Upper lobe of left lung (tissue), 6 donors: ENCODE results near the gene DHX38. TPM values are rescaled to one million over a fixed set of nuclear protein-coding genes. Genes with fewer than 3 reads are reported as not detected.

Experiments used
- ATAC-seq, 2 donors: fragments of 200-7000 bp; cut with Tn5 transposase; one replicate each; pipeline ENCODE4 v1.9.1; 2022; ENCODE audit warnings: mild to moderate bottlenecking in 2 of 2, moderate library complexity in 2 of 2; ENCODE audit not compliant: low FRiP score in 2 of 2
- DNase-seq, 2 donors: peaks; one replicate each; pipeline ENCODE4 v3.0.0-alpha.2; 2019 to 2020
- H3K27ac ChIP-seq, 4 donors: fragments of 200-600 bp; sonication (generic); one replicate each; pipeline ENCODE4 v1.5.1; 2016 to 2019
- H3K27me3 ChIP-seq, 4 donors: fragments of 200-600 bp; sonication (generic); one replicate each; pipeline ENCODE4 v1.5.1; 2017 to 2019
- H3K36me3 ChIP-seq, 4 donors: fragments of 200-600 bp; sonication (generic); one replicate each; pipeline ENCODE4 v1.5.1; 2016 to 2019
- H3K4me1 ChIP-seq, 4 donors: fragments of 200-600 bp; sonication (generic); one replicate each; pipeline ENCODE4 v1.5.1; 2018 to 2019
- H3K4me3 ChIP-seq, 4 donors: fragments of 200-600 bp; sonication (generic); one replicate each; pipeline ENCODE4 v1.5.1; 2017 to 2019; ENCODE audit warnings: mild to moderate bottlenecking in 2 of 4, moderate library complexity in 1 of 4
- H3K9me3 ChIP-seq, 4 donors: fragments of 200-600 bp; sonication (generic); one replicate each; pipeline ENCODE4 v1.5.1; 2018 to 2019
- EP300 ChIP-seq, 4 donors: sonication (generic); formaldehyde crosslinking; IDR thresholded peaks; one replicate each; pipeline ENCODE4 v1.5.1; 2017; ENCODE audit warnings: antibody characterized with exemption in 4 of 4, control low read depth in 2 of 4
- POLR2A ChIP-seq, 4 donors: fragments of 450-650 bp; IDR thresholded peaks; one replicate each; pipeline ENCODE4 v1.5.1; 2016 to 2017; ENCODE audit warnings: antibody characterized with exemption in 4 of 4, mild to moderate bottlenecking in 2 of 4
- POLR2AphosphoS5 ChIP-seq, 2 donors: sonication (generic); formaldehyde crosslinking; IDR thresholded peaks; one replicate each; pipeline ENCODE4 v1.5.1; 2017; ENCODE audit warnings: antibody characterized with exemption in 2 of 2
- WGBS, 2 donors: methylation state at CpG; one replicate each; pipeline ENCODE4 v1.1.5; 2017 to 2018; 5-methylcytosine and 5-hydroxymethylcytosine counted together
- total RNA-seq, 6 donors: library from RNA; depleted of rRNA in 4 of 6; stranded (reverse); fragments of >200 nt in 4 of 6; gene quantifications; one replicate each; pipeline versions ENCODE4 v1.1.0 to v1.2.1, GENCODE V29; 2016 to 2021
- TF ChIP-seq, protein P1 (sequence below), 6 experiments: fragments of 450-650 bp in 4 of 6; fragments of 200-600 bp in 2 of 6; sonication (generic) in 2 of 6; IDR thresholded peaks; one replicate each; pipeline ENCODE4 v1.5.1; 2016 to 2019; ENCODE audit warnings: antibody characterized with exemption in 6 of 6
- donor health status: DM: no; HTN: no; CAD: no; lungs with moderate emphysema.
- donor health status: DM: no; HTN: yes; CAD: no; lungs with severe emphysema.

The DHX38 gene
- total RNA-seq, 6 donors from 2014 or later, result 45.9 to 211 (median 76.8) TPM

- WGBS, 2 donors, result 96 to 97% methylated on average over 9 to 12 of the region's 12 CpGs
- DNase-seq (peak in 1 of 2 donors; percentile 38), ATAC-seq (no peak)
- Histone ChIP-seq H3K36me3 (peaks cover 74 to 94% (median 91%) of the 10 kb centered on the region in 4 donors), H3K27ac (no peak overlapping the region), H3K4me3 (no peak overlapping the region), H3K27me3 (no peaks in the 10 kb centered on the region), H3K9me3 (no peaks in the 10 kb centered on the region), H3K4me1 (no peaks in the 10 kb centered on the region)
- TF ChIP-seq POLR2A (IDR thresholded peaks at IDR 0.05) (no peak), POLR2AphosphoS5 (IDR thresholded peaks at IDR 0.05) (no peak), EP300 (IDR thresholded peaks at IDR 0.05) (no peak)
- TF ChIP-seq, protein P1, sequence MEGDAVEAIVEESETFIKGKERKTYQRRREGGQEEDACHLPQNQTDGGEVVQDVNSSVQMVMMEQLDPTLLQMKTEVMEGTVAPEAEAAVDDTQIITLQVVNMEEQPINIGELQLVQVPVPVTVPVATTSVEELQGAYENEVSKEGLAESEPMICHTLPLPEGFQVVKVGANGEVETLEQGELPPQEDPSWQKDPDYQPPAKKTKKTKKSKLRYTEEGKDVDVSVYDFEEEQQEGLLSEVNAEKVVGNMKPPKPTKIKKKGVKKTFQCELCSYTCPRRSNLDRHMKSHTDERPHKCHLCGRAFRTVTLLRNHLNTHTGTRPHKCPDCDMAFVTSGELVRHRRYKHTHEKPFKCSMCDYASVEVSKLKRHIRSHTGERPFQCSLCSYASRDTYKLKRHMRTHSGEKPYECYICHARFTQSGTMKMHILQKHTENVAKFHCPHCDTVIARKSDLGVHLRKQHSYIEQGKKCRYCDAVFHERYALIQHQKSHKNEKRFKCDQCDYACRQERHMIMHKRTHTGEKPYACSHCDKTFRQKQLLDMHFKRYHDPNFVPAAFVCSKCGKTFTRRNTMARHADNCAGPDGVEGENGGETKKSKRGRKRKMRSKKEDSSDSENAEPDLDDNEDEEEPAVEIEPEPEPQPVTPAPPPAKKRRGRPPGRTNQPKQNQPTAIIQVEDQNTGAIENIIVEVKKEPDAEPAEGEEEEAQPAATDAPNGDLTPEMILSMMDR (IDR thresholded peaks at IDR 0.05), result no peak
Observed at GRCh38 chr16:72109300-72109699, 15.7 kb downstream of the DHX38 start.

GRCh38 chr16:72109966-72110530, 16.4 kb downstream of the DHX38 start:
- no peak overlapping the region for H3K4me3 ChIP-seq
- DNase-seq, result no peak
- no peak overlapping the region for H3K27ac ChIP-seq
- TF ChIP-seq EP300 (IDR thresholded peaks at IDR 0.05) (no peak), POLR2AphosphoS5 (IDR thresholded peaks at IDR 0.05) (no peak), POLR2A (IDR thresholded peaks at IDR 0.05) (no peak)
- TF ChIP-seq, protein P1 (IDR thresholded peaks at IDR 0.05), result no peak
- WGBS, 2 donors, result 95 to 96% methylated on average over 12 of the region's 12 CpGs
- no peaks in the 10 kb centered on the region for H3K27me3 ChIP-seq
- H3K9me3 ChIP-seq, result no peaks in the 10 kb centered on the region
- peaks cover 67 to 87% (median 84%) of the 10 kb centered on the region in 4 donors for H3K36me3 ChIP-seq
- no peaks in the 10 kb centered on the region for H3K4me1 ChIP-seq
- ATAC-seq, result no peak

- ATAC-seq, result no peak
- DNase-seq, result peak in 1 of 2 donors; percentile 72
- no peaks in the 10 kb centered on the region for H3K27me3 ChIP-seq
- H3K27ac ChIP-seq, result no peak overlapping the region
- TF ChIP-seq, protein P1 (IDR thresholded peaks at IDR 0.05), result no peak
- TF ChIP-seq POLR2AphosphoS5 (IDR thresholded peaks at IDR 0.05), result no peak
- no peak for TF ChIP-seq POLR2A (IDR thresholded peaks at IDR 0.05)
- no peak for TF ChIP-seq EP300 (IDR thresholded peaks at IDR 0.05)
- peaks cover 59 to 78% (median 75%) of the 10 kb centered on the region in 4 donors for H3K36me3 ChIP-seq
- H3K4me3 ChIP-seq, result no peak overlapping the region
- no peaks in the 10 kb centered on the region for H3K4me1 ChIP-seq
- 95 to 96% methylated on average over 13 to 23 of the region's 23 CpGs for WGBS, 2 donors
- no peaks in the 10 kb centered on the region for H3K9me3 ChIP-seq
Observed at GRCh38 chr16:72110662-72111615, 17.3 kb downstream of the DHX38 start.

- TF ChIP-seq, protein P1 (IDR thresholded peaks at IDR 0.05), result no peak
- TF ChIP-seq POLR2A (IDR thresholded peaks at IDR 0.05) (no peak), EP300 (IDR thresholded peaks at IDR 0.05) (no peak)
- Histone ChIP-seq H3K27ac (no peak overlapping the region), H3K9me3 (no peaks in the 10 kb centered on the region), H3K36me3 (peaks cover 51 to 69% (median 66%) of the 10 kb centered on the region in 4 donors), H3K27me3 (no peaks in the 10 kb centered on the region), H3K4me3 (no peak overlapping the region), H3K4me1 (no peaks in the 10 kb centered on the region)
- DNase-seq, result no peak
- 88 to 94% methylated on average over 18 to 19 of the region's 19 CpGs for WGBS, 2 donors
- peak in 1 of 2 donors; percentile 22 for ATAC-seq
Observed at GRCh38 chr16:72111657-72112451, 18.2 kb downstream of the DHX38 start.
